Measurements from ENCODE around the gene TNNC1. TPM values are rescaled to one million over a fixed set of nuclear protein-coding genes. Genes with fewer than 3 reads are reported as not detected.
A peak's percentile ranks its signal among the peaks of the same experiment; 100 is the strongest.

TNNC1 gene
- total and polyA plus RNA-seq, 9 of the 15 experiments (the other 6 are each of a cell fraction or from before 2014, with no cell fraction given): 0.08 to 0.85 (median 0.42) TPM; not detected in 4

DNA sequence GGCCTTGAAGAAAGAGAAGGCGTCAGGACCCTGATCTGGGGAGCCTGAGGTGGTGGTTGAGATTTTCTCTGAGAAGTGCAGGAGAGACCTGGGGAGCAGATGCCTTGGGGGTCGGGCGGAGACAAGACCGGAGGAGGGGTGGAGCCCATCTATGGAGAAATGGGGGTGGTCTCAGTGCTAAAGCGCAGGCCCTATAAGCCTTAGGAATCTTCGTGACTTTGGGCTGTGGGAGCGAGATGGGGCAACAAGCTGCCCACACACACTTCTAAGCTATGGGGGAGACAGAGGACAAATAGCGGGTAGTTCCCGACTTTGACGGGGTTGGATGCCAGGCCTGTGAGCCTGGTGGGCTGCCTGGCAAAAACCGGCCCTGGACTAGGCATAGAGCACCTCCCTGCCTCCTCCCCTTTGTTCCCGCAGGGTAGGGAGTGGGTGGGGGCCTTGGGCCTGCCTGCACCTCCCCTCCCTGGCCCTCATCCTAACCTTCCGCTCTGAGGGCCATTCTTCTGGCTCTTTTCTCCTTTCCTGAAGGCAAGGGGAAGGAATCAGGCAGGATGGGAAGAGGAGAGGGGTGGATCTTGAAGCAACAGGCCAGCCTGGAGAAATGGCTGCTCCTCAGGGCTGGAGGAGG is 2.4 kb upstream of the TNNC1 start:
- Histone ChIP-seq H3K4me2 (ENCODE audit: insufficient read depth, low read length) (peak overlapping the region; percentile 87), H3K4me3 (peak overlapping the region; percentile 92), H2AFZ (ENCODE audit: low read depth, low read length) (no peak overlapping the region), H3K4me1 (replicated peaks in 1 of 2; ENCODE audit: control insufficient read depth in 2 of 2, insufficient read depth in 2 of 2, low read length in 2 of 2) (peaks cover 19 to 40% of the 10 kb centered on the region in 2 experiments; a peak in 4 of 5 replicates), H3K27ac (ENCODE audit: extremely low read depth, low read depth, low read length) (peak overlapping the region; percentile 73), H3K9me1 (ENCODE audit: control insufficient read depth, insufficient read depth, low read length) (no peaks in the 10 kb centered on the region), H3K36me3 (ENCODE audit: control insufficient read depth, insufficient read depth, low read length) (peaks cover 37% of the 10 kb centered on the region; the same call in 2 of the 3 replicates), H3K9ac (ENCODE audit: insufficient read depth in 1 of 2, low read depth in 2 of 2, low read length in 2 of 2) (peak overlapping the region; percentile 81 to 96), H3K9me3 (replicated peaks; ENCODE audit: control insufficient read depth, insufficient read depth, low read depth, low read length) (no peaks in the 10 kb centered on the region), H4K20me1 (replicated peaks; ENCODE audit: control insufficient read depth, insufficient read depth, low read length) (no peaks in the 10 kb centered on the region), H3K27me3 (ENCODE audit: control insufficient read depth in 2 of 2, insufficient read depth in 2 of 2, low read length in 2 of 2) (no peaks in the 10 kb centered on the region), H3K79me2 (ENCODE audit: control insufficient read depth, insufficient read depth, low read length) (peaks cover 28% of the 10 kb centered on the region)
- BruUV-seq (replicated peaks): no TSS peak
- in situ Hi-C loops (cut with MboI): no loop called here
- DNase-seq (ENCODE audit: extremely low read depth in 1 of 4, low spot score in 3 of 4) (peak; percentile 19 to 47 (median 34)), FAIRE-seq (no peak), ATAC-seq (peak; percentile 60)
- intact Hi-C loops (cut with micrococcal nuclease): loop anchor here (10.0 kb wide), 1 partner anchor 229 kb away; the partner anchor contains the start of genes GNL3 and PBRM1
- POLR2A ChIA-PET: interaction anchor here (0.6 kb wide), 2 partner anchors 22 to 490 kb away, joined by 3 read pairs; no protein-coding TSS in a partner anchor
- TF ChIP-seq, protein P1, sequence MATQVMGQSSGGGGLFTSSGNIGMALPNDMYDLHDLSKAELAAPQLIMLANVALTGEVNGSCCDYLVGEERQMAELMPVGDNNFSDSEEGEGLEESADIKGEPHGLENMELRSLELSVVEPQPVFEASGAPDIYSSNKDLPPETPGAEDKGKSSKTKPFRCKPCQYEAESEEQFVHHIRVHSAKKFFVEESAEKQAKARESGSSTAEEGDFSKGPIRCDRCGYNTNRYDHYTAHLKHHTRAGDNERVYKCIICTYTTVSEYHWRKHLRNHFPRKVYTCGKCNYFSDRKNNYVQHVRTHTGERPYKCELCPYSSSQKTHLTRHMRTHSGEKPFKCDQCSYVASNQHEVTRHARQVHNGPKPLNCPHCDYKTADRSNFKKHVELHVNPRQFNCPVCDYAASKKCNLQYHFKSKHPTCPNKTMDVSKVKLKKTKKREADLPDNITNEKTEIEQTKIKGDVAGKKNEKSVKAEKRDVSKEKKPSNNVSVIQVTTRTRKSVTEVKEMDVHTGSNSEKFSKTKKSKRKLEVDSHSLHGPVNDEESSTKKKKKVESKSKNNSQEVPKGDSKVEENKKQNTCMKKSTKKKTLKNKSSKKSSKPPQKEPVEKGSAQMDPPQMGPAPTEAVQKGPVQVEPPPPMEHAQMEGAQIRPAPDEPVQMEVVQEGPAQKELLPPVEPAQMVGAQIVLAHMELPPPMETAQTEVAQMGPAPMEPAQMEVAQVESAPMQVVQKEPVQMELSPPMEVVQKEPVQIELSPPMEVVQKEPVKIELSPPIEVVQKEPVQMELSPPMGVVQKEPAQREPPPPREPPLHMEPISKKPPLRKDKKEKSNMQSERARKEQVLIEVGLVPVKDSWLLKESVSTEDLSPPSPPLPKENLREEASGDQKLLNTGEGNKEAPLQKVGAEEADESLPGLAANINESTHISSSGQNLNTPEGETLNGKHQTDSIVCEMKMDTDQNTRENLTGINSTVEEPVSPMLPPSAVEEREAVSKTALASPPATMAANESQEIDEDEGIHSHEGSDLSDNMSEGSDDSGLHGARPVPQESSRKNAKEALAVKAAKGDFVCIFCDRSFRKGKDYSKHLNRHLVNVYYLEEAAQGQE (IDR thresholded peaks at IDR 0.05; ENCODE audit: borderline replicate concordance): no peak
- TF ChIP-seq, protein P1 (CRISPR knock-in tag; IDR thresholded peaks at IDR 0.05; ENCODE audit: low read depth): no peak
- TF ChIP-seq SAP30 (IDR thresholded peaks at IDR 0.05; ENCODE audit: borderline replicate concordance, insufficient read depth, low read depth, low read length, poor library complexity, severe bottlenecking): peak; percentile 29
- 7% methylated on average over 8 of the region's 13 CpGs for WGBS (ENCODE audit: insufficient coverage, low coverage, missing lambda C conversion rate)
- CTCF ChIA-PET (ENCODE audit: low intra/inter-chr PET ratio): no interaction called here

Measured in K562 (cell line).